NT2/D1 (cell line): ENCODE measurements around the gene LRRC57.

Experiments used
- YY1 ChIP-seq: IDR thresholded peaks from 2 replicates; pipeline ENCODE4 v1.6.1; 2011; ENCODE audit not compliant: insufficient read length, insufficient read depth
- ZNF274 ChIP-seq: IDR thresholded peaks from 2 replicates; pipeline ENCODE4 v1.6.1; 2011; ENCODE audit warnings: mild to moderate bottlenecking, low read depth, low read length

DNA sequence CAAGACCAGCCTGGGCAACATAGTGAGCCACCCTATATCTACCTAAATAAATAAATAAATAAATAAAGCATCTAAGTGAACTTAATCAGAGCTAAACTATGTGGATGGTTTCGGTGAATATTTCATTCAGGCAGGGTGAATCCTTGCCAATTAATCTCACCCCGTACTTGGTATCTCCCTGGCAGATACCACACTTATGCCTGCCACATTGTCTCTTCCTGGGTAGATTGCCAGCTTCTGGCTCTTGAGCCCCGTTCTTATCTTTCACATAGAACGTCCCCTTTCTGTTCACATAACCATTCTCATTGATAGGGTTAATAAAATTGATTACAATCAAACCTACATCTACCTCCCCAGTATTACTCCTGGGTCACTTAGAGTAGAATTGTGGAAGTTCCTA is 46.1 kb downstream of the LRRC57 start:
- TF ChIP-seq ZNF274 (no peak), YY1 (no peak)
